GM18505 (cell line): Measurements from ENCODE around the gene TEAD1.
A peak's percentile ranks its signal among the peaks of the same experiment; 100 is the strongest.

Experiments
- ATAC-seq: cut with Tn5 transposase; IDR thresholded peaks from one replicate; pipeline ENCODE4 v1.9.1; 2021; ENCODE audit not compliant: unreplicated experiment
- POLR2A ChIP-seq: IDR thresholded peaks from 4 replicates; pipeline ENCODE4 v1.6.1; 2011; ENCODE audit warnings: borderline replicate concordance; ENCODE audit not compliant: insufficient read depth, insufficient read length; ENCODE audit errors: extremely low read depth

Gene TEAD1

GRCh38 chr11:12673924-12674570, at the start of gene TEAD1:
TSS of gene TEAD1 (plus strand) at chr11:12674421.
- peak; percentile 83 for ATAC-seq
- TF ChIP-seq POLR2A, result no peak

GRCh38 chr11:12624595-12624994, 49.6 kb upstream of the TEAD1 start:
- no peak for TF ChIP-seq POLR2A
- no peak for ATAC-seq

DNA sequence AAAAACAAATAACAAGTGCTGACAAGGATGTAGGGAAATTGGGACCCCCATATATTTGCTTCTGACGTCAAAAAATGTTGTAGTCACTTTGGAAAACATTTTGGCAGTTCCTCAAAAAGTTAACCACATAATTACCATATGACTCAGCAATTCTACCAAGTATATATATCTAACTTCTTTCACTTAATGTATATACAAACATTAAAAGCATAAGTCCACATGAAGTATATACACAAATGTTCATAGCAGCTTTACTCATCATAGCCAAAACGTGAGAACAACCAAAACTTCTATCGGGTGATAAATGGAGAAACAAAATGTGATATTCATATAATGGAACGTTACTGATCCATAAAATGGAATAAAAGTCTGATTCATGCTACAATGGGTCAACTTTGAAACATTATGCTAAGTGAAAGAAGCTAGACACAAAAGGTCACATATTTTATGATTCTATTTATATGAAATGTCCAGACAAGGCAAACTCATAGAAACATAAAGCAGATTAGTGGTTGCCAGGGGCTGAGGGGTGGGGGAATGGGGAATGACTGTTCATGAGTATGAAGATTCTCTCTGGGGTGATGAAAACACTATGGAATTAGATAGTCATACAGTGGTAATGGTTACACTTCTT, 48.7 kb upstream of the TEAD1 start:
- no peak for TF ChIP-seq POLR2A
- no peak for ATAC-seq

DNA sequence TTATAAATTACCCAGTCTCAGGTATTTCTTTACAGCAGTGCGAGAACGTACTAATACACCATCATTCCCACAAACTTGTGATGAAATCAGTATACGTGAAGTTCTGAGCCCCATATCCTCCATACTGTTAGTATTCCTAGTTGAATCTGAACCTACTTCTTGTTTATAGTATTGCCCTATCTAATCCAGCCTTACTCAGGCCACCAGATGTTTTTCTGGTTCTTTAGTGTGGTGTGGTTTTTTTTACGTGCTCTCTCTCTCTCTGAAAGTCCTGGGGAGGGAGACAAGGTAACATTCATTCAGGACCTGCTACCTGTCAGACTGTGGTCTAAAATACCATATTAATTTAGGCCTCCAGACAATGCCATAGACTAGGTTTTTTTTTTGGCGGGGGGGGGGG, 47.6 kb upstream of the TEAD1 start:
- no peak for TF ChIP-seq POLR2A
- no peak for ATAC-seq

GRCh38 chr11:12628314-12628713, 45.9 kb upstream of the TEAD1 start:
- no peak for TF ChIP-seq POLR2A
- ATAC-seq, result no peak

DNA sequence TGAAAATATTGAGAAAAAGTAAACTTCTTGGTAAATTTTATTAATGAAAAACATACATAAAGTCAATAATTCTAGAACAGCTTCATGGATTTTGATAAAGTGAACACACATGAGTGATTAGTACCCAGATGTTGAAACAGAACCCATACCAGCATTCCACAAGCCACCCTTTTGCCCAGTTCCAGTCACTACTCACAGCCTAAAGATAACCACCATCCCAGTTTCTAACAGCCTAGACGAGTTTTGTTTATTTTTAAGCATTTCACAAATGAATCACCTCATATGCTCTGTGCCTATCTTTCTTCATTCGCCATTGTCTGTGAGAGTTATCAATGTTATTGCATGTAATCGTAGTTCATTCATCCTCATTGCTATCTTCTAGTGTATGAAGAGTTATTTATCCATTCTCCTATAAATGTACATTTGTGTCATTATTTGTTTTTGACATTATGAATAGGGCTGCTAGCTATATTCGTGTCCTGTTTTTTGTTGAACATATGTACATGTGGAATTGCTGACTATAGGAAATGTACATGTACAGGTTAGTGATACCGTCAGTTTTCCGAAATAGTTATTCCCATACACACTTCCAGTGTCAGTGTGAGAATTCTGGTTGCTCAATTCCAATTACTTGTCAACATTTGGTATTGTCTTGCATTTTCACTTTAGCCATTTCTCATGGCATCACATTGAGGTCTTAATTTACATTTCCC, 44.5 kb upstream of the TEAD1 start:
- no peak for TF ChIP-seq POLR2A
- no peak for ATAC-seq

GRCh38 chr11:12631651-12632050, 42.6 kb upstream of the TEAD1 start:
- no peak for TF ChIP-seq POLR2A
- ATAC-seq, result no peak

GRCh38 chr11:12634329-12634728, 39.9 kb upstream of the TEAD1 start:
- ATAC-seq, result no peak
- no peak for TF ChIP-seq POLR2A

DNA sequence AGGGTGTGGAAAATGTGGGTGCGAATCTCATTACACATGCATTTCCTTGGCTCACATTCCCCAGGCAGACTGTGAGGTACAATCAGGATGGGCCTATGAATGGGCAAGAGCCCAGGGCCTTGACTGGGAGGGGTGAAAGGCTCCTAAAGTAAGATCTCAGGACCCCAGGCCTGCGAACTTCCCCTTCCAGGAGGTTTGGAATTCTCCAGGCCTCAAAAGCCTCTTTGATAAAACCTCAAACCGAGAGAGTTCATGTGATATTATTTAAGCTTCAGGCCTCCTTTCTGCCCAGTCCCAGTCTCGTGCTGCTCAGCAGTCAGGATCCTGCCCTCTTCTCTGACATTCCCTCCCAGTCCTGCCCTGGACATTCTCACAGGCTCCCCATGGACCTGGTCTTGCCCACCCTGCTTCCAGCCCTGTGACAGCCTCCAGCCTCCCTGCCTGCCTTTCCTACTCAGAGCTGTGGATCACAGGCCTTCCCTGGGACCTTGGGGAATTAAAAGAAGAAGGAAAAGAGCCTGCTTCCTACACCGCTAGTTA, 37.3 kb upstream of the TEAD1 start:
- ATAC-seq, result no peak
- no peak for TF ChIP-seq POLR2A

- TF ChIP-seq POLR2A, result no peak
- ATAC-seq, result no peak
Observed at GRCh38 chr11:12639388-12639787, 34.8 kb upstream of the TEAD1 start.

- no peak for TF ChIP-seq POLR2A
- no peak for ATAC-seq
Observed at GRCh38 chr11:12640355-12640754, 33.9 kb upstream of the TEAD1 start.

DNA sequence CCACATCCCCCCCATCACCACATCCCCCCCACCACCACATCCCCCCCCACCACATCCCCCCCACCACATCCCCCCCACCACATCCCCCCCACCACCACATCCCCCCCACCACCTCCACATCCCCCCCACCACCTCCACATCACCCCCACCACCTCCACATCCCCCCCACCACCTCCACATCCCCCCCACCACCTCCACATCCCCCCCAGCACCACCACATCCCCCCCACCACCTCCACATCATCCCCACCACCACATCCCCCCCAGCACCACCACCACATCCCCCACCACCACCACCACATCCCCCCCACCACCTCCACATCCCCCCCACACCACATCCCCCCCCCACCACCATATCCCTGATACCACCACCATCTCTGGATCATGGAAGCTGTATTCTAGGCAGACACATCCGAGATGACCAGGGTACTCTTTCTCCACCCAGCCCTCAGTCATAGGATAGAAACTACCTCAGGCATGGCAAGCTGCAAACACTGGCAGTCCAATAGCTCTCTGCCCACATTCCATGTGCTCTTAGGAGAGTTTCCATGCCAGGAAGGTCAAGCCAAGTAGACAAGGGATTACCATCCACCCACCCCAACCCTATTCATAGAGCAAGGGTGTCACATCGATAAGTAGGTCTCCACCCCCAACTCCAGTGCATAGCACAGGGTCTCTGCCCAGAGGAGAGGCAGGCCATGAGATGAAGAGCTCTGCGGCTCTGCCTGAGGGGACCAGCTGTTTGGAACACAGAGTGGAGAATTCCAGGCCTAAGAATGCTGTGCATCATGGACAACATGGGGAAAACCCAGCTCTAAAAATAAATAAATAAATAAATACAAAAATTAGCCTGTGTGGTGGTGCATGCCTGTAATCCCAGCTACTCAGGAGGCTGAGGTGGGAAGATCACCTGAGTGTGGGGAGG, 33.0 kb upstream of the TEAD1 start:
- TF ChIP-seq POLR2A, result no peak
- no peak for ATAC-seq

- no peak for ATAC-seq
Observed at GRCh38 chr11:12642040-12642439, 32.2 kb upstream of the TEAD1 start.

GRCh38 chr11:12642806-12643428, 31.3 kb upstream of the TEAD1 start:
- TF ChIP-seq POLR2A, result no peak
- no peak for ATAC-seq

More at GRCh38 chr11:12642040-12642439, 32.2 kb upstream of the TEAD1 start:
- no peak for TF ChIP-seq POLR2A
